K562 (cell line): ENCODE measurements around the gene APOB. TPM values are rescaled to one million over a fixed set of nuclear protein-coding genes. Genes with fewer than 3 reads are reported as not detected.

ENCODE experiments used
- ATAC-seq: fragments of 200-7000 bp; cut with Tn5 transposase; 3 replicates; pipeline ENCODE4 v1.9.1; 2020; ENCODE audit warnings: moderate library complexity
- BruUV-seq: library from RNA; stranded (reverse); fragments of 400-500 nt; replicated peaks from 2 replicates; lab custom pipeline; 2021; lab: Mats Ljungman, UMichigan
- CTCF ChIA-PET: fragments of 300-600 bp; formaldehyde crosslinking; extraction: SDS; loops from one replicate; lab custom pipeline; 2021; ENCODE audit warnings: low intra/inter-chr PET ratio; lab: Yijun Ruan, JAX
- POLR2A ChIA-PET: fragments of 300-600, 350-650 bp; sonication (Branson Sonifier 250); formaldehyde crosslinking; extraction: SDS; loops from one replicate; lab custom pipeline; 2021; ENCODE audit warnings: antibody characterized with exemption, inconsistent platforms; lab: Yijun Ruan, JAX
- DNase-seq, 4 experiments: peaks; one replicate each; pipeline versions ENCODE4 v3.0.0 to v3.0.0-alpha.2; 2011 to 2018; ENCODE audit warnings: low spot score in 3 of 4, mixed read lengths in 3 of 4; ENCODE audit errors: extremely low read depth in 1 of 4
- FAIRE-seq: peaks from 2 replicates; lab custom pipeline; 2011; peaks lifted over from hg19 to GRCh38; lab: Jason Lieb, UNC
- H2AFZ ChIP-seq: 2 replicates; pipeline ENCODE4 v1.6.0; 2011; ENCODE audit warnings: low read depth, low read length, control low read depth, inconsistent platforms
- H3K27ac ChIP-seq: fragments of 200-600 bp; 3 replicates; pipeline ENCODE4 v1.8.0; 2011; ENCODE audit warnings: low read depth, mild to moderate bottlenecking, control low read depth, inconsistent platforms, low read length, moderate library complexity, mixed read lengths; ENCODE audit errors: extremely low read depth
- H3K27me3 ChIP-seq, 2 experiments: fragments of 300-600 bp in 1 of 2; 2 replicates in 1 of 2; 3 replicates in 1 of 2; pipeline versions ENCODE4 v1.6.0 to v1.8.0; 2011; ENCODE audit warnings: inconsistent platforms in 2 of 2, low read length in 2 of 2, mild to moderate bottlenecking in 1 of 2, mixed read lengths in 1 of 2, moderate library complexity in 1 of 2; ENCODE audit not compliant: control insufficient read depth in 2 of 2, insufficient read depth in 2 of 2
- H3K36me3 ChIP-seq: fragments of 300-600 bp; 3 replicates; pipeline ENCODE4 v1.8.0; 2011; ENCODE audit warnings: mild to moderate bottlenecking, low read length, inconsistent platforms; ENCODE audit not compliant: control insufficient read depth, insufficient read depth
- H3K4me1 ChIP-seq, 2 experiments: fragments of 200-600 bp in 1 of 2; replicated peaks in 1 of 2; 2 replicates in 1 of 2; 3 replicates in 1 of 2; pipeline versions ENCODE4 v1.5.1 to v1.8.0; 2011; ENCODE audit warnings: inconsistent platforms in 2 of 2, low read length in 2 of 2, mild to moderate bottlenecking in 1 of 2, mixed read lengths in 1 of 2, moderate library complexity in 1 of 2; ENCODE audit not compliant: control insufficient read depth in 2 of 2, insufficient read depth in 2 of 2
- H3K4me2 ChIP-seq: 2 replicates; pipeline ENCODE4 v1.6.1; 2011; ENCODE audit warnings: low read length, control low read depth, inconsistent platforms, mixed read lengths; ENCODE audit not compliant: insufficient read depth
- H3K4me3 ChIP-seq: fragments of 200-600 bp; sonication (generic), shearing (Covaris generic); 2 replicates; pipeline ENCODE4 v1.5.1; 2016; ENCODE audit warnings: control low read depth, inconsistent platforms
- H3K79me2 ChIP-seq: fragments of 200-600 bp; 3 replicates; pipeline ENCODE4 v1.8.0; 2011; ENCODE audit warnings: low read length, inconsistent platforms; ENCODE audit not compliant: control insufficient read depth, insufficient read depth
- H3K9ac ChIP-seq, 2 experiments: 2 replicates each; pipeline versions ENCODE4 v1.6.0 to v1.6.1; 2011; ENCODE audit warnings: low read depth in 2 of 2, low read length in 2 of 2, control low read depth in 1 of 2, inconsistent platforms in 1 of 2, mild to moderate bottlenecking in 1 of 2, mixed read lengths in 1 of 2; ENCODE audit not compliant: insufficient read depth in 1 of 2
- H3K9me1 ChIP-seq: one replicate; pipeline ENCODE4 v1.6.0; 2011; ENCODE audit warnings: inconsistent platforms, mild to moderate bottlenecking, low read length, moderate library complexity; ENCODE audit not compliant: control insufficient read depth, insufficient read depth
- H3K9me3 ChIP-seq: replicated peaks from 2 replicates; pipeline ENCODE4 v1.5.1; 2011; ENCODE audit warnings: low read depth, low read length, inconsistent platforms; ENCODE audit not compliant: control insufficient read depth, insufficient read depth
- H4K20me1 ChIP-seq: replicated peaks from 2 replicates; pipeline ENCODE4 v1.6.1; 2011; ENCODE audit warnings: low read length, inconsistent platforms, mixed read lengths; ENCODE audit not compliant: control insufficient read depth, insufficient read depth
- ELF4 ChIP-seq: fragments of 450-650 bp; formaldehyde crosslinking; IDR thresholded peaks from 2 replicates; pipeline ENCODE4 v1.4.0; 2022; ENCODE audit warnings: missing genetic modification characterization
- MEF2A ChIP-seq: IDR thresholded peaks from 2 replicates; pipeline ENCODE4 v1.6.1; 2011; ENCODE audit warnings: low read depth, mild to moderate bottlenecking, low read length, moderate library complexity; ENCODE audit not compliant: control insufficient read depth
- POLR2G ChIP-seq: fragments of 200-400 bp; formaldehyde crosslinking; IDR thresholded peaks from 2 replicates; pipeline ENCODE4 v1.6.1; 2017; ENCODE audit warnings: low read depth, mild to moderate bottlenecking, antibody characterized with exemption, low read length, moderate library complexity
- SREBF2 ChIP-seq: sonication (generic); formaldehyde crosslinking; IDR thresholded peaks from 2 replicates; pipeline ENCODE4 v1.4.0; 2020; ENCODE audit warnings: mild to moderate bottlenecking, missing genetic modification reagents
- UBTF ChIP-seq, 2 experiments: IDR thresholded peaks; 2 replicates each; pipeline ENCODE4 v1.6.1; 2012; ENCODE audit warnings: improper control_type of control experiment in 2 of 2, low read depth in 2 of 2, low read length in 2 of 2, borderline replicate concordance in 1 of 2
- ZEB2 ChIP-seq: fragments of 450-650 bp; IDR thresholded peaks from 2 replicates; pipeline ENCODE4 v1.6.1; 2016
- ZNF408 ChIP-seq: fragments of 250-450 bp; sonication (Bioruptor Pico); IDR thresholded peaks from 2 replicates; pipeline ENCODE4 v1.4.0; 2020; ENCODE audit warnings: low read depth, mild to moderate bottlenecking, moderate library complexity
- WGBS: fragments of 100-300 bp; shearing (Covaris generic); methylation state at CpG from one replicate; pipeline ENCODE4 v1.1.6; 2016; ENCODE audit warnings: low coverage, mixed read lengths; ENCODE audit not compliant: insufficient coverage; ENCODE audit errors: missing lambda C conversion rate; 5-methylcytosine and 5-hydroxymethylcytosine counted together
- in situ Hi-C: fragments of 300-500 bp; cut with MboI; formaldehyde crosslinking; loops from 4 replicates; pipeline ENCODE4 v1.15.0; 2018; ENCODE audit warnings: inconsistent platforms, mixed read lengths
- intact Hi-C: fragments of 100-400 bp; cut with micrococcal nuclease; formaldehyde crosslinking; loops from 2 replicates; pipeline ENCODE4 v1.14.2; 2022
- polyA plus RNA-seq, 8 experiments: library from polyadenylated mRNA; depleted of rRNA in 4 of 8; stranded (reverse) in 5 of 8; unstranded in 3 of 8; fragments of >200 nt; fragmentation: Nextera tagmentation in 2 of 8; fragmentation: Illumina TruSeq in 1 of 8; extraction: Ambion mirVana in 2 of 8; extraction: Trizol in 1 of 8; gene quantifications; 2 replicates each; pipeline versions ENCODE4 v1.2.1 to v1.2.3, GENCODE V29; 2011 to 2014; ENCODE audit warnings: inconsistent platforms in 1 of 8, missing spikeins in 1 of 8
- total RNA-seq, 7 experiments: library from RNA; depleted of rRNA in 6 of 7; stranded (reverse); fragments of >200 nt in 6 of 7; fragmentation: Illumina TruSeq in 2 of 7; extraction: Trizol in 2 of 7; gene quantifications; 2 replicates each; pipeline versions ENCODE4 v1.2.1 to v1.2.3, GENCODE V29; 2011 to 2021; ENCODE audit warnings: low replicate concordance in 1 of 7

The APOB gene
- total and polyA plus RNA-seq, 9 of the 15 experiments (the other 6 are each of a cell fraction or from before 2014, with no cell fraction given), result 0.73 TPM; not detected in 8

GRCh38 chr2:20961858-20962257, 82.0 kb downstream of the APOB start:
- Histone ChIP-seq H2AFZ (no peak overlapping the region), H3K4me3 (no peak overlapping the region), H3K9ac (no peak overlapping the region), H3K4me2 (no peak overlapping the region), H3K9me1 (peaks cover 3% of the 10 kb centered on the region), H3K79me2 (no peaks in the 10 kb centered on the region), H3K27ac (no peak overlapping the region), H4K20me1 (0 out of 2 replicates have a peak, but pooled peaks cover 4% of the 10 kb centered on the region), H3K9me3 (no peaks in the 10 kb centered on the region), H3K36me3 (no peaks in the 10 kb centered on the region), H3K27me3 (peaks cover 0 to 12% of the 10 kb centered on the region in 2 experiments; a peak in 2 of 5 replicates), H3K4me1 (no peaks in the 10 kb centered on the region)
- WGBS, result 0% methylated on average over 7 of the region's 7 CpGs
- no peak for ATAC-seq
- DNase-seq, result no peak
- ChIA-PET CTCF (interaction anchor here (2.2 to 2.7 kb wide), 3 partner anchors 180 to 301 kb away, joined by 12 to 17 read pairs (median 14); no protein-coding TSS in a partner anchor), POLR2A (no interaction called here)
- intact Hi-C loops (no loop called here), in situ Hi-C loops (loop anchor here (5.0 kb wide), 1 partner anchor 305 kb away; no protein-coding TSS in a partner anchor)
- TF ChIP-seq UBTF (IDR thresholded peaks at IDR 0.05; ENCODE audit: borderline replicate concordance in 1 of 2, low read depth in 2 of 2, low read length in 2 of 2) (no peak), SREBF2 (CRISPR knock-in tag) (no peak), POLR2G (no peak), ZEB2 (no peak), ELF4 (CRISPR knock-in tag) (no peak), ZNF408 (CRISPR knock-in tag) (no peak), MEF2A (no peak)
- no peak for FAIRE-seq
- no TSS peak for BruUV-seq
